HG03135 (cell line): ENCODE measurements around the gene DSN1.

Experiments
- ATAC-seq: cut with Tn5 transposase; IDR thresholded peaks from one replicate; pipeline ENCODE4 v1.9.1; 2021; ENCODE audit warnings: mild to moderate bottlenecking, moderate library complexity; ENCODE audit not compliant: unreplicated experiment

Gene DSN1

DNA sequence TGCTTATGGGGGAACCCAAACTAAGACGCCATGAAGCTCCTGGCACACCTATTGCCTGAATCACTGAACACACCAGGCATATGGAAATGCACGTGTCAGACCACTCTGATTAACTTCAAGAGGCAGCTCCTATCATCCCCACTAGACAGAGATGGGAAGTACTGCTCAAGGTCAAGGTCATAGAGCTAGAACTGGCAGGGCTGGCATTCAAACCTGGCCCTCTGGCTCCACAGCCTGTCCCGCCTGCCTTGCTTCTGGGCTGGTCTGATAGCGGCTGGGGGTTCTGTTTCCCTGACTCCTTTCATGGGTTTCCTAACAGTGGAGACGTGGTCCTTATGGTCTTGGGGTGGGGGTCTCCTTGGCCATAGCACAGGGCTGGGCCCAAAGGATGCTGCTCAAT, 22.6 kb upstream of the DSN1 start:
- ATAC-seq: no peak

DNA sequence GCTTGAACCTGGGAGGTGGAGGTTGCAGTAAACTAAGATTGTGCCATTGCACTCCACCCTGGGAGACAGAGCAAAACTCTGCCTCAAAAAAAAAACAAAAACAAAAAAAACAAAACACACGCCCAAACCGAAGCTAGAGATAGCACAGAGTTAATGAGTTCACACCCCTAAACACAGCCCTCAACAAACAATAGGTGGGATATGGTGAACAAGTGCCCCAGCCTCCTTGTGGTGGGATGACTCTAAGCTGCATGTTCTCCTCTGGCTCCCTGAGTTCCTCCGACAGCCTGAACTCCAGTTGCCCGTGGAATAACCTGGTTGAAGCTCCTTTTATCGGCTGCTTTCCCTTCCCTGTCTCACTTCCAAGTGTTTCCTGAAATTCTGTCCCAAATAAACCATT, 22.1 kb upstream of the DSN1 start:
- ATAC-seq: no peak

DNA sequence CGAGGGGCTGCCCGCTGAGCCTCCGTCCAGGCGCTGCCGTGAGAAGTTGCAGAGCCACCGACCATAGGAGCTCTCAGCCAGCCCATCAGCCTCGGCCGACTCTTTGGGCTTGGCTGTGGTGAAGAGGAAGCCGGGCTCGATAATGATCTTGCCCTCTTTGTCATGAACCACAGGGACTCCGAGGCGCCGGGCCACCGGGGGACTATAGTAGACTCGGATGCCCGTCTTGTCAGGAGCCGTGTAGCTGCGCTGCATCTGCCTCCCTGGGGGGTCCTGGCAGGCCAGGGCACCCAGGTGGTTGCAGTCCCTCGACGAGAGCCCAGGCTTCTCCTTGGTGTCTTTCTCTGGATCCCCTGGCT, 20.5 kb upstream of the DSN1 start:
- no peak for ATAC-seq

DNA sequence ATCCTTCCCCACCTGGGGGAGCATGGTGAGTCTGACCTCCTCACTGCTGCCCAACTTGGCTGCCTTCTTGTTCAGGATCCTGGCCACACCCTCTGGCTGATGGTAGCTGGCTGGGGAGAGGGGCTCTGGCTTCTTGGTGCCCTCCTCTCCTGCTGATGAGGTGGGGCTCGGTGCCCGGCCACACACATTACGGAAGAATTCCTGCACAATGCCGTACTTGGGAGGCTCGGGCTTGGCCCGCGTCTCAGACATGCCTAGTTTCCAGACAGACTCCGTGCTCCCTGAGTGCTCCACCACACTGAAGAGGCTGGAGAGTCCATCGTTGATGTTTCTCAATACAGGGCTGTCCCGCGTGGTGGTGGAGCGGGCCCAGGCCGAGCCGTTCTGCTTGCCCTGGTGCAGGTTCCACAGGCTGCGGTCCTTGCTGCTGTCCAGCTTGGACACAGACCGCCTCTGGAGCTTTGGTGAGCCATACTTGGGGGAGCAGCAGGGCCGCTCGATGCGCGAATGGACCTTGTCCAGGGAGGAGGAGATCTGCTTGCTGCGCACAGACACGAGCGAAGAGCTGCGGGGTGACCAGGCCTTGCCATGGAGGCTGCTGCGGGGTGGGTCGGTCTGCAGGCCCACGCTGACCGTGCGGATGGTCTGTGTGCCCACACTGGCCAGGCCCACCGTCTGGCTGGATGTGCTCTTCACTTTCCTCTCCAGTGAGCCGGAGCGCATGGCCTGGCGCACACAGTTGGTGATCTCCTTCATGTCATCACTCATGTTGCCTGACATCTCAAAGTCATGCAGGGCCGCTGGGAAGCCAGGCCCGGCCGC, 19.9 kb upstream of the DSN1 start:
- ATAC-seq: no peak

DNA sequence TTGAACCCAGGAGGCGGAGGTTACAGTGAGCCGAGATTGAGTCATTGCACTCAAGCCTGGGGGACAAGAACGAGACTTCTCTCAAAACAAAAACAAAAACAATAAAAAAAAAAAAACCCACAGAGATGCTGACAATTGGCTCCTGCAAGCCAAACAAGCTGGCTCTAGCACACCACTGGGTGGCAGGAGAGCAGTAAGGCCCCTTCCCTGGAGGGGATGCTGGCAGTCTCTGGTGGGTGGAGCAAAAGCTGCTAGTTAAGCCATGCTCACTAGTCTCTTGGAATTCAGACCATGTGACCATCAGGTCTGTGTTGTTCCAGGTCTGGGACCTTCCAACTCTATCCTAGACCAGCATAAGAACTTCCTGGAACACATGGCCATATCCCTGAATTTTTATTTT, 18.9 kb upstream of the DSN1 start:
- no peak for ATAC-seq

DNA sequence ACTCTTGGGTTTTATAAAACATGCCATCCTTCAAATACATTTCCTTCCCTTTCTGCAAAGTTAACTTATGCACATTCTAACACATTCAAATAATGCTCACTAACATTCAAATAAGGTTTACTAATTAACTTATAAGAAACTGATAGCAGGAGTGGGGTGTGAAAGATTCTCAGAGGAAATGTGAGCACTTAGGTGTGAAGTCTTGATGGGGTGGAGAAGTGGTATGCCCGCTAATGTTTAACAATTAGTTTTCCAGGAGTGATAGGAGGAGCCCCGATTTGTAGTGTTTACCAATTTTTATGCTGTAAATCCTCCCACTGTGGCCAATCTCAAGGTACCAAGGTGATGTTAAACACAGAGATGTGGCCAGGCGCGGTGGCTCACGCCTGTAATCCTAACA, 18.3 kb upstream of the DSN1 start:
- no peak for ATAC-seq

DNA sequence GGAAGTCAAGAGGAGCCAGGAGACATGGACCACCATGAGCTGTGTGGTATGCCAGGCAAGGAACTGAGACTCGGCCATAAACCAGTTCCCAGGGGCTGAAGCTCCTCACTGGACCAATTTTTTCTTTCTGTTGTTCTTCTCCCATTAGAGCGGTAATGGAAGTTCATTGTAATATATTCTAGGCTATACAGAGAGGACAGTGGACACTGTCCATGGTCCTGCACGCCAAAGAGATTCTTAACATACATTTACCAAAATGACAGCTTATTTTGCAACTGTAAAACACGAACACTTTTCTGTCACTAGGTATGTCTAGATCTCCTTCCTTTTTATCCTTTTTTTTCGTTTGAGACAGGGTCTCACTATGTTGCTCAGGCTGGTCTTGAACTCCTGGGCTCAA, 13.1 kb upstream of the DSN1 start:
- no peak for ATAC-seq

DNA sequence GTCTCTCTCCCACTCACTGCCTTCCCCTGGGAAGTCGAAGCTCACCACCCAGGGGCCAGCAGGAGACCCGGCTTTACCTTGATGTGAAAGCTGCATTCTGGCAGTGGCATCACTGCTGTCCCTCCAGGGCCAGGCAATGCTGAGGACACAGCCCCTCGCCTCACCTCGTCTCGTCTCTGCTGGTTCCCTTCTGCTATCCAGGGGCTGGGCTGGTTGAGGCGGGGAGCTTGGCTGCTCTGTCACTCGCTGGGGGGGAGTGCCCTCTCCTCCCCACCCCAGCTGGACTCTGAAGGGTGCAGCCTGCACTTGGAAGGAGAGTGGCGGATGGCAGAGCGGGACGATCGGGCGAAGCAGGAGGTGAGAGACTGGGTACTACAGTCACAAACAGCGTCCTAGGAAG, 12.7 kb upstream of the DSN1 start:
- ATAC-seq: no peak

DNA sequence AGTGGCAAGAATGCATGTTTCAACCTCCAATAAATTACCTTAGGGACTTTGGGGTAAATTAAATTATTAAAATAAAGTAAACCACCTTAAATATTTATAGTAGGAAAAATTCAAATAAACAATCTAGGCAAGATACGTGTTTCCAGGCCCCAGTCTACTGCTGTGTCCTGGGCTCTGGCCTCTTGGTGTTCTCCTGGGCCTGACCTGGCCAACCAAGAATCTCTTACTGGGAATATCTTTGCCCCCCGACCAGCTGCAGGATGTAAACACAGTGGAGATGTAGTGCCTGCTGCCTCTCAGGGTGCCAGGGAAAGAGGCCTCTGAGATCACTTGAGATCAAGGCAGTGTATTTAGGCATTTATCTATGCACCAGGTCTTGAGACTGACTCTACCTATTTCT, 11.7 kb upstream of the DSN1 start:
- no peak for ATAC-seq

DNA sequence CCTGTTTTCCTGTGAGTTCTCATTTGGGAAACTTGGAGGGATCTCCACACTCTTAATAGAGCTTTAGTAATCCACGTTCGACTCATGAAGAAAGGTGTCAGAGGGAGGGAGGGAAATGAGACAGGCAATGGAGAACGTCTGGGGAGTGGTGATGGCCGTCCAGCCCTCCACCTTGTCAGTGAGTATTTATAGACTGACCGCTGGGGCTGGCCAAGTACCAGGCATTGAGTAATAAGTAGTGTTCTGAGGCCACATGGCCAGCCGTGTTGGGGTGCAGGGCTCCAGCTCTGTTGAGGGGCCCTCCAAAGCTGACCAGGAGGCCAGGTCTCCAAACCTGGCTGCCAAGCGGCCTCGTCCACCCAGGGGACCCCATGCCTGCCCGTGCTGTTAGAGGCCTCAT, 11.3 kb upstream of the DSN1 start:
- no peak for ATAC-seq

DNA sequence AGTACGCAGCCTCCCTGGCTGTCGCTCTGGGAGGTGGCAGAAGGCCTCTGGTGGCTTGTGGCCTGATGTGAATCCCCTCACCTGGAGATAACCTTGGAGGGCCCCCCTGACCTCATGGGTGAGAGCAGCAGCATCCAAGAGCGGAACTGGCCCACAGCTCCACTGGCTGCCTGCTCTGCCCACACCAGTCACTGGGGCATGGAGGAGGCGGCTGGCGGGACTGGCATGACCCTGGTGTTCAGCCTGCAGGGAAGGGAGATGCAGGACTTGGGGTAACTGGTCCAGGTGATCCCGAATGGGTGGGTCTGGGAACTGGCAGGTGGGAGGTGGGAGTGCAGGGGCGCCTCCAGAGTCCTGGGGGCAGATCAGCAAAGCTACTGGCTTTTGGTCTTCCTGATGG, 10.6 kb upstream of the DSN1 start:
- no peak for ATAC-seq

DNA sequence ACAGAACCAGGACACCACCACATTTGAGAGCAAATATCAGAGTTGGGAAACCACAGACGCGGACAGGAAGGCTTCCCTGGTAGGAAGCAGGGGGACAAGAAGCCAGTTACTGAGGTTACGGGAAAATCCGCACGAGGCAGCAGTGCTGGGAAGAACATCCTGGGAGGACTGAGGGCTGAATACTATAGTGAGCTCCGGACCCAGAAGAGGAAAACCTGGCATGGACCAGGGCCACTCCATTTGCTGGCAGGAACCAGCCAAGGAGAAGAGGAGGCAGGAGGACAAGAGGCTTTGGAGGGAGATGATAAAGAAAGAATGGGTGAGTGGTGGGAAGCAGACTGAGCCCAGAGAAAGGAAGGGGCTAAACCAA, 6.1 kb upstream of the DSN1 start:
- ATAC-seq: no peak

DNA sequence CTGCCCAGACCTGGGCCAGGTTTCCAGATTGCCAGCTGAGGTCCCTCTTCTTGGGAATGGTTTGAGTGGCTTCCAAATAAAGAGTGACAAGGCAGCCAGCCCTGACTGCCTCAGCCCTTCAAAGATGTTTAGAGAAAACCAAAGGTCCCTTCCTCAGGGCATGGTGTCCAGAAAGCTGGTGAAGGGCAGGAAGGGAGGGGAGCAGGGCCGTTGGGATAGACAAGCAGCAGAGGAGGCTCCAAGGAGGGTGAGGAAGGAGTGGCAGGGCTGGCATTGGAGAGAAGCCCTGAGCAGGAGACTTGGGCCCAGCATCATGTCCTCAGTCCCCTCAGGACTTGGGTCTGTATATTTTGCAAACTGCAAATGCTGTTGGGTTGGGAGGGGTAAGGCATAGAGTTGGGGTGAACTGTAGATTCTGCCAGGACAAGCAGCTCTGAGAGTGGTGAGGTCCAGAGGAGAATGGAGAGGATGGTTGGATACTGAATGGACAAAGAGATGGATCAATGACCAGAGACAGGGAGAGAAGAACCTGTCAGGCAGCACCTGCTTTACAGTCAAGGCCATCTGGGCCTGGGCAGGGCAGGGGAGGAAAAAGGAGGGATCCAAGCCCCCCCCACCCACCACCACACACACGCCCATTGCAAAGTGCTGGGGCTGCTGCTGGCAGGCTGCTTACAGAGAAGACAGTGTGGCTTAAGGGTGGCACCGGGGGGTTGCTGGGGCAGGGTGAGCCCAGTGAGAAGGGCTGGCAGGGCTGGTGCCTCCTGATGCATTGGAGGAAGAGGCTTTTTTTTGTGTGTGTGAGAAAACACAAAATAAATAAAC, 5.5 kb upstream of the DSN1 start:
- ATAC-seq: no peak

DNA sequence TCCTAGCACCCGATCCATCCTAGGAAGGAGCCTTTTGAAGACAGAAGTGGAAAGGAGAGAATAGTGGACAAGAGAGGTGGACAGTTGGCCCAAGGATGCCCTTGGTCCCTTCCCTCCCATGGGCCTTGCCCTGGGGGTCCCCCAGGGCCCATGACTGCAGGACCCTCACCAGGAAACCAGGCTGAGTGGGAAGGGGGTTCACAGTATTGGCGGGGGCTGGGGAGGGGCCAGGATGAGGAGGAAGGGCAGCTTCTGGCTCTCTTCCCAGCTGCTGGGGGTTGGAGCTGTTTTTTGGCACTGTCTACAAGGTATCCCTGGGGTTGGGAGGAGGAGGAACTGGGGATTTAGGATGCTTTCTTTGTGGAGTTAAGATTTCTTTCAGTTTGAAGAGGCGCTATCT, 4.0 kb upstream of the DSN1 start:
- no peak for ATAC-seq

DNA sequence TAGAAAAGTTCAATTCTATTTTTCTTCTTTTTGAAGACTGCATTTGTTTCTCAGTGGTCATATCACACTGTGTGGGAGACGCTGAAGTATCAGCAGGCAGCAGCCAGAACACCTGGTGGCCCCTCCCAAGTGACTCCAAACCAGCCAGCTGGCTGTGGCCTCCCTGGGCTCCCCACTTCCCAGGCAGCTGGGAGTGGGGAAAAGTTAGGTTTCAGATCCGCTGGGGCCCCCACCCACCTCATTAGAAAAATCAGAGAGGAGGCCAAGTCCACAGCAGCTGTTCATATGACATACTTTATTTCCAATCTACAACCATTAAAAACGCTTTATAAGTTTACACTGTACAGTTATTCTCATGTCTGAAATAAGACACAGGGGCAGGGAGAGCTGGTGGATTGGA, 3.6 kb upstream of the DSN1 start:
- no peak for ATAC-seq

DNA sequence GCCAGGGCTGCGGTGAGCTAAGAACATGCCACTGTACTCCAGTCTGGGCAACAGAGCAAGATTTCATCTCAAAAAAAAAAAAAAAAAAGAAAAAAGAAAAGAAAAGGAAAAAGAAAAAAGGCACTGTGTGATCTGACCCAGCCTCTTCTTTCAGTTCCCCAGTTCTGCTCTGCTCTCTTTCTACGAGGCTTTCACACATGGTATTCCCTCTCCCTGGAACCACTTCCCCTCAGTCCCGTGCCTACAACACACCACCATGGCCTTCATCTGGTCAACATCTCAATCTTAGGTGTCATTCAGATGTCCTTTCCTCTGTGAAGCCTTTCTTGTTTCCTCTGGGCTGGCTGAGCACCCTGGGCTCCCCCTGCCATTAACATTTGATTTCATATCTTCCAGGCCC, 2.3 kb upstream of the DSN1 start:
- ATAC-seq: no peak

DNA sequence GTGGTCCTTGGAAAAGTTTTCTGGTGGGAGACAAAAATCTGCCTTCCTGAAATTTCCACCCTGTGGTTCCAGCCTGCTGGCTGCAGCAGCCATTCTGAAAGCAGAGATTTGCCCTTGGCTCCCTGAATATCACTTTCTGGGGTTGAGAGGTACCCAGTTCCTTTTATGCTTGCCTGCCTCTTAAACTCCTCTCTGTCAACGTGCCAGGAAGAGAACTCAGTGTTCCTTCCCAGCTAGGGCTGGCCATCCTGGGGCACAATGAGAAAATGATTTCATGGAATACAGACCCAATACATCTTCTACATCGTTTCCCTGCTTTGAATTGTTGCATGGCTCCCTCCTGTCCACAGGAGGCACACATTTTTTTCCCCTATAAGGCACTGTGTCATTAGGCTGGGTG, 1.6 kb upstream of the DSN1 start:
- ATAC-seq: no peak

DNA sequence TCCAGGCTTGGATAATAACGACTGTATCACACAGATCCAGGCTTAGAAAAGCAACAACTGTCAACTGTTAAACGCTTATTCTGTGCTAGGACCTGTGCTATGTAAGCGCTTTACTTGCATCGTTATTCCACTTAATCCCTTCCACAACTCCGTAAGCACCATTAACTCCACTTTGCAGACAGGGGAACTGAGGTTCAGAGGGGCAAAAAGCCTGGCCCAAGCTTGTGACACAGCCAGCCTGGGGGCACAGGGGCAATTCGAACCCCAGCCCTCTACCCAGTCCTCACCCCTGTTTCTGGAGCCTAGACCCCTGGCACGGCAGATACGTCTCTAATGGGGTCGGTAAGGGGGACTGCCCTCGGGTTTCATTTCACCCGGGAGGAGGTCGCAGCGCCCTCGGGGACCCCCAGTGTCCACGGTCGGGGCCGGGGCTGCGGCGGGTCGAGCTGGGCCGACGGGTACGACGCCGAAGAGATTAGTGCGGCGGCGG, 411 bp downstream of the DSN1 start:
- peak; percentile 9 for ATAC-seq

DNA sequence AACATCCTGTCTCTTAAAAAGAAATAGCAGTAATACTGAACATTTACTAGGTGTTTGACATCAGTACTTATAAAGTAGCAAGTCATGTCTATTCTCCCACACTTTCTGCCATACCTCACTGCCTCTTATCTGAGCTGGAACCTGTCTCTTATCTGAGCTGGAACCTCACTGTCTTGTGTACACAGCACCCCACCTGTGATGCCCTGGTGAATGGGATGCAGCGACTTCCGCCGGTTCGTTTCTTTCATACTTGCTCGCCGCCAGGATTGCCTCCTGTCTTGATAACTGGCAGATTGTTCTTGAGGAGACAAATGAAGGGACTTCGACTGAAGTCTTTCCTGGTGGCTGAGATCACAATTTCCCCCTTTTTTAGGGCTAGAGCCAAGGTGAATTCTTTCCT, 2.9 kb downstream of the DSN1 start:
- no peak for ATAC-seq

DNA sequence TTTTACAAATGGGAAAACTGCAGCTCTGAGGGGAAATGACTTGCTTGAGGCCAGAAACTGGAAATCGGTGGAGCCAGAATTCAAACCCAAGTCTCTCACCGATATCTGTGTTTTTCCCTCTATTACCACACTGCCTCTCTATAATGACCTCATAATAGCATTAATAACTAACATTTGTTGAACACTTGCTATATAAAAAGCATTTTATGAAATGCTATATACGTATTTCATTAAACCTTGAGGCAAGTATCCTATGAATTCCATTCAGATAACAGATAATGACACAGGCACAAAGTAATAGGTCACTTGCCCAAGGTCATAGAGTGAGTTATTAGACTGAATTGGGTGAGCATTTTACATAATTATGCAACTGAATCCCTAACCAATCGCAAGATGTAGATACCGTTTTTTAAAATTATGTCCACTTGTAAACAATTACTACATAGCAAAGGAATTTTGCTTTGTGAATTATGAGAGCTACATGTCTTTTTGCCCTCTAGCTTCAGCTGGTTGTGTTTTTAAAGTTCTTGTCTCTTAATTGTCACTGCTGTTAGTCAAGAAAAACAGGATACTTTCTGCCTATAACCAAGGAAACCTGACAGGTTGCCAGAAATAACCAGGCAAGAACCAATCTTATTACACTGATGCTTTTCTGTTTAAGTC, 4.7 kb downstream of the DSN1 start:
- no peak for ATAC-seq

DNA sequence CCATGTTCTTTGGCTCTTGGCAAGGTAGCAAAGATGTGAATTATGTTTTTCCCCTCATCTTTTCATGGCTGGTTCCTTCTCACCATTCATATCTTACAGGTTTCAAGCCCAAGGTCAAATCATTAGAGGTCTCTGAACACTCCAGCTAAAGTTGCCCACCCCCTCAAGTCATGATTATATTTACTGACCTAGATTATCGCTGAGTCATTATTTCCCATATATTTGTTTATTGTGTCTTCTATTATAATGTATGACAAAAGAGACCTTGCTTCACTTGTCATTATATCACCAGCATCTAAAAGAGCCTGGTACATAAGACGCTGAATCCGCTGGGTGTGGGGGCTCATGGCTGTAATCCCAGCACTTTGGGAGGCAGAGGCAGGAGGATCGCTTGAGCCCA, 12.4 kb downstream of the DSN1 start:
- no peak for ATAC-seq

DNA sequence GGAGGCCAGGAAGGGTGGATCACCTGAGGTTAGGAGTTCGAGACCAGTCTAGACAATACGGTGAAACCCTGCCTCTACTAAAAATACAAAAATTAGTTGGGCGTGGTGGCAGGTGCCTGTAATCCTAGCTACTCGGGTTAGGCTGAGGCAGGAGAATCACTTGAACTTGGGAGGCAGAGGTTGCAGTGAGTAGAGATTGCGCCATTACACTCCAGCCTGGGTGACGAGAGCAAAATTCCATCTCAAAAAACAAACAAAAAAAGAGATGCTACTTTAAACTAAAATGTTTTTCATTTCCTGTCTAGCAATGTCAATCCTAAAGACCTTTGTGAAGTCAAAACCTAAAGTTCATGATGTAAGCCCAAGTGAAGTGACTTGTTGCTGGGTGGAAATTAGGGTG, 12.9 kb downstream of the DSN1 start:
- ATAC-seq: no peak
